Measurements from ENCODE around the gene GPX5. TPM values are rescaled to one million over a fixed set of nuclear protein-coding genes. Genes with fewer than 3 reads are reported as not detected.

The GPX5 gene
- total RNA-seq, 2 donors from 2014 or later, result not detected

DNA sequence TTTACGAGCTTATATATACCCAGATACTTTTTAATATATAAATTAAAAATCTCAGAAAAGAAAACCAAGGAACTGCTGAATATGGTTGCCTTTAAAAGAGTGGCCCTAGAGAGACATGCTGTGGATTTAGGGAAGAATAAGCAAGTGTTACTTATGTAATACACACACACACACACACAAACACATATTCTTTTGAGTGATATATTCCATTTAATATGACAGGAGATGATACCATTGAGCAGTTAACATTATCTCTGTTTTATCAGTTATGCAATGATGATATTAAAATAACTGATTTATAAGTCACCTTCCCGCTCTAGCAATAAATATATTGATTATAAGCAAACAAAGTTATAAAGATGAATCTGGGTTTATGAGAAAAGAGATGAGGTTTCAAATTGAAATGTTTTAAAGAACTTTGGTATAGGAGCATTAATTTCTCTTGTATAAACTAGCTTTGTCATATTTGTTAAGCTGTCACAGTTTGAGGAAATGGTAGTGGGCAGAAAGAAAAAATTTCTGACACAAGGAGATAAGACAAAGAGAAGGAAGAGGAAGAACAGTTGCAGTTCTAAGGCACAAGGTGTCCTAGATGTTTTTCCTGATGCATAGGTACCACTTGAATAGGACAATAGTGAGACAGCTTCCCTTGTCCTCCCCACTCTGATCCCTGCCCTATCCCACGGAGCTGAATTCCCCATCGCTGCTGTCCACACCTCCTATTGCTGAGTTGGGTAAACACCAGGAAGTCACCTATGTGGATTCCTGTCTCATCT, 26.4 kb downstream of the GPX5 start:
- intact Hi-C loops (cut with DNase I), result no loop called here
- no peak for DNase-seq (ENCODE audit: low spot score)

DNA sequence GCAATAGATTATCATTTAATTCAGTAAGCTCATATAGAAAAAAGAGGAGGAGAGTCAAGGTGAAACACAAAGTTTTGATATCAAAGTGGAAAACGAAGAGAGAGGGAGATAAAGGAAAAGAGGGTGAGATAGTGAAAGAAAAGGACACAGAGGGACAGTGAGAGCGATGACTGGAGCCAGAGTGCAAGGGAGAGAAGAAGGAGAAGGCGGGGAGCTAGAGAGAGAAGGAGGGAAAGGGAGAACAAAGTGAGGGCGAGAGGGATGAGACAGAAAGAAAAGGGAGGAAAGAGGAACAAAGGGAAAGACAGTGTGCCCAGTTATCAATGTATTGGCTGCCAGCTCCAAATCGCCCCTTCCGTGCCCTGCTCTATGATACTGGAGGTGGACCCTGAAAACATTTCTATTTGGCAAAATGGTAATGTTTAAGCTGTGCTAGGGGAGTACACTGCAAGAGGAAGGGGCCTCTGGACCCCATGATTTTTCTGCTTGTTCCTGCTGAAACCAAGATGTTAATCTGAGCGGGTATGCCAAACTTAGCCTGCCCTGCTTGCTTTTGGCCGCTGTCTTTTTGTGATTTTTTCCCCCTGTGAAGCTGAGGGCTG, 27.8 kb downstream of the GPX5 start:
- intact Hi-C loops (cut with DNase I), result no loop called here
- DNase-seq (ENCODE audit: low spot score), result no peak

DNA sequence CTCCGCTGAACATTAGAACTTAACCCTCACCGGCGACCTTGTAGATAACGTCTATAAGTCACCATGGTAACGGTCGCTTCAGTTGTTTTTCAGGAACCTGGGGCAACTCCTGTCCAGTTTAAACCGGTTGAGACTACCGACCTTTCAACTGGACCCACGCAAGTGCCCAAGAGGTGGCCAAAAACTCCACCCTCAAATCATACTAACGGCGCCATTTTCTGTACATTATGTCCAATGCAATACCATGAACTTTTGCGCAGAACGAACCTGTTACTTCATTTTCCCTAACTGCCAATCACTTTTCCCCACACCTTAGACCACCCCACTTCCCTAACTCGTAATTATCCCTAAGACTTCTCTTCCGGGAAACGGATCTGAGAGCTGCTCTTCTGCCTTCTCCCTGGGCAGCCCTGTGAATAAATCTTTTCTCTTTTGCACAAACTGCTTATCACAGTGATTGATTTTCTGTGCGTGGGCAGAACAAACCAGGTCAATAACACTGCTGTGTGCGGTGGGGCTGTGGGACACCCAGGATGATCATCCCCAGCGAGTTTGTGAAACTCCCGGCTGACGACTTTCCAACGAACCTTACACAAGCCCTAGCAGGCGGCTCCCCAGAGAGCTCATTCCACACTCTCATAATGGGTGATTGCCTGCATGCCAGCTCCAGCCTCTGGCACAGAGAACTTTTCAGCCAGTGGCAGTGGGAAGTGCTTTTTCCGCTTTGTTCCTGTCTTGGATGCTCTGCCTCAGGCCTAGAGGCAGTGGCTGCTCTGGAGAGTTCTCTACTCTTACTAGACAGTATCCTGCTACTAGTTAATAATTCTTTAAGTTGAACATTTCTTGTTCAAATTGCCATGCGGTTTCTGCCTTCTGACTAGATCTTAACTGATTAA, 28.6 kb downstream of the GPX5 start:
- DNase-seq (ENCODE audit: low spot score), result no peak
- intact Hi-C loops (cut with DNase I), result no loop called here

DNA sequence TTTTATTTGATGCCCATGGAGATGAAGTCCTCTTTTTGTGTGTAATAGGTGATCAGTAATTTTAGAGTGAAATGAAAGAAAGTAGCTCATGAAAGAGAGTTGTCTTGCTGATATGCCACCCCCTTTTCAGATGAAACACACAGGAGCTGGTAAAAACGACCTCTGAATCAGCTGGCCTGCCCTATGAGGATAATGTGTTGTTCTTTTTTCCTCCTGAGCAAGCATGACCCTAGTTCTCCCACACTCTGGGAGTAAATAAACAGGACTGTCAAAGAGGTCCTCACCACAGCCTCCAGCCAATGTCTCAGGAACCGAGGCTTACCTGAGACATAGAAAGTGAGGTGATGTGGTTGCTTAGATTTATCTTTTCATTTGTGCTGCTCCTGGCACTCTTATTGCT, 29.5 kb downstream of the GPX5 start:
- DNase-seq (ENCODE audit: low spot score), result no peak
- intact Hi-C loops (cut with DNase I), result no loop called here

DNA sequence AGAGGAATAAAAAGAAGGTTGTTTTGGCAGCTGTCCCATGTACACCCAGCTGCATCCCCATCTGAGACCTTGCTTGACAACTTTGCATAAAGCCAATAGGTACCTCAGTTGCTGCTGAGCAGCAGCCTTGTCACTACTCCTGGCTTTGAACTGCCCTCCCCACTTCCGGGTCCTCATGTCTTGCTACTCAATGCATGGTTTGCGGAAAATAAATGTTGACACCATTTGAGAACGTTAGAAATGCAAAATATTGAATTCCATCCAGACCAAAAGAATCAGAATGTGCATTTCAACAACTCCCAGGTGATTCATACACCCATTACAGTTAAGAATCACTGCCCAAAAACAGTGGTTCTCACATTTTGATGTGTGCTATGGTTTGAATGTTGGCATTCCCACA, 32.9 kb downstream of the GPX5 start:
- intact Hi-C loops (cut with DNase I), result no loop called here

DNA sequence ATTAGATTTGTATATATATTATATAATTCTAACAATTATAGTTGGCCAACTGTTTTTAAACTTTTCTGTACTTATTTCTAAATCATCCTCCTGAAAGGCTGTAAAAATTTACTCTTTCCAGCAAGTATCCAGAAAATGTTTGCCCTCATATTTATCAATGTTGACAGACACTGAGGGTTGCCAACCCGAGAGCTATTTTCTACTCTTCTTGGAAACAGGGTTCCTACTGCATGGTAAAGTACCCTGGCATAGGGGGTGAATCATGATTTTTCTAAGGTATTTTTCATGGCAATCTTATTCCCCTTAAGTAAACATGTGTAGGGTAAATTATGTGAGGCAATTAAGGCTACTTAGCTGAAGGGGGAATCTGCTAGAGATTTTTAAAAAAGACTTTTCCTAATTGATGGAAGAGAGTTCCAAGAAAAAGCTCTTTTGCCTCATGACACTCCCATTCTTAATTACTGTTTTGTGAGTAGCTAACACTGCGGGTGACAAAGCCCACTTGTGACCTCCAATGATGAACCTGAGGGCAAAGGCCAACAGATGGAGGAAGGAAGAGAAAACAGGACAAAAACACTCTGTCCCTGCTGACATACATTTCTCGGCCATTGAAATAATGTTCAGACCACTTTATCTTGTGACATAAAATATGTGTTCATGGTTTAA, 37.9 kb downstream of the GPX5 start:
- intact Hi-C loops (cut with DNase I), result no loop called here

More for the DNA sequence above, 32.9 kb downstream of the GPX5 start:
- no peak for DNase-seq (ENCODE audit: low spot score)

GRCh38 chr6:28565823-28566526, 40.3 kb downstream of the GPX5 start:
- intact Hi-C loops (cut with DNase I), result no loop called here
- no peak for DNase-seq (ENCODE audit: low spot score)

More for the DNA sequence above, 37.9 kb downstream of the GPX5 start:
- DNase-seq (ENCODE audit: low spot score), result no peak

DNA sequence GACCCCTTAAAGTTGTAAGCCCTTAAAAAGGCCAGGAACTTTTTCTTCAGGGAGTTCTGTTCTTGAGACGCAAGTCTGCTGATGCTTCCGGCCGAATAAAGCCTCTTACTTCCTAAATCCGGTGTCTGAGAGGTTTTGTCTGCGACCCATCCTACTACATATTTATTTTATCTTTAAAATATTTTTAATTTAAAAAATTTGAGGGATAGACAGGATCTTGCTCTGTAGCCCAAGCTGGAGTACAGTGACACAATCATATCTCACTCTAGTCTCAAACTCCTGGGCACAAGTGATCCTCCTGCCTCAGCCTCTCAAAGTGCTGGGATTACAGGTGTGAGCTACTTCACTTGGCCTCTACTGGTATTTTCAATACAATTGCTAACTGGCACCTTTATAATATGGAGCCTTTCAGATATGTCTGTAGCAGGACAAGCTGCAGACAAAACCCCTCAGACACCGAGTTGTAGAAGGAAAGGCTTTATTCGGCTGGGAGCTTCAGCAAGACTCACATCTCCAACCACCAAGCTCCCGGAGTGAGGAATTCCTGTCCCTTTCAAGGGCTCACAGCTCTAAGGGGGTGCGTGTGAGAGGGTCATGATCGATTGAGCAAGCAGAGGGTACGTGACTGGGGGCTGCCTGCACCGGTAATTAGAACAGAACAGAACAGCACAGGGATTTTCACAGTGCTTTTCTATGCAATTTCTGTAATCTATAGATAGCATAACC, 41.0 kb downstream of the GPX5 start:
- intact Hi-C loops (cut with DNase I), result no loop called here
- no peak for DNase-seq (ENCODE audit: low spot score)

- DNase-seq (ENCODE audit: low spot score), result no peak
- intact Hi-C loops (cut with DNase I), result no loop called here
These were observed 41.8 kb downstream of the GPX5 start for GRCh38 chr6:28567506-28567905.

DNA sequence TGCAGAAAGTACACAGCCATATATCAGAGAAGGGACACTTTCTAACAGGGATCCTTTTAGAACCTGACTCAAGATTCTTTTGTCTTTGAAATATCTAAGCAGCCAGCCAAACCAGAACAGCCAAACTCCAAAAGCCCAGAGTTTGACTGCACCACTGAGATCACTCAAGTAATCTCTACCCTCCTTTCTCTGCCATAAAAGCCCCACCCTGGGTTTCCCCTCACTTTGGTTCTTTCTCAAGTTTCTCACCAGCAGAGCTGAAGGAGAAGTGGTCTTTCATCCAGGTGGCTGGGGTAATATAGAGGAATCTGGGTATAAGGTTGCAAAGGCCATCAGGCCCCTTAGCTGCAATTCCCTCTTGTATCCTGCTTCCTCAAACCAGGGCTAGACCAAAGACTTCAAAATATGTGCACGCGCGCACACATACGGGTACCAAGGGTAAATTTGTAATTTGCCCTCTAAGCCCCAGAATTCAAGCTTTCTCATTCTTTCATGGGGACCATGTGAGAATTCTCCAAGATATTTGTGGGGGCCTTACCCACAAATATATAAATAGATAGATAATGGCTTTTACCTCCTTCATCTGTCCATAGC, 42.9 kb downstream of the GPX5 start:
- no peak for DNase-seq (ENCODE audit: low spot score)
- intact Hi-C loops (cut with DNase I), result no loop called here

DNA sequence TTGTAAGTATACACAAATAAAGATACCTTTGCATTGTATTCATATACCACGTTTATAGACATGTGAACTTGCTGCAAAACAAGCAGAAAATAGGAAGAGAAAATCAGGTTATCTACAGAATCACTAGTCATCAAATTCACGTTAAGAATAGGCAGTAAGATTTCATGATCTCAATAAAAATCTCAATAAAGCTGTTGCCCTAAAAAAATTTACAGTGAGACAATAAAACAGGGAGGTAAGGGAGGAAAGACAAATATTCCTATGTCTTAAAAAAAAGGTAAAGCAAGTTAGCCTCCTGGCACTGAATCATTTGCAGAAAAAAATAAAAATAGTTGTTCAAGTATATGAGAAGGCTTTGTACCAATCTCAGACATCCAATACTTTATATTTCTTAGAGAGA, 44.1 kb downstream of the GPX5 start:
- DNase-seq (ENCODE audit: low spot score), result no peak
- intact Hi-C loops (cut with DNase I), result no loop called here

DNA sequence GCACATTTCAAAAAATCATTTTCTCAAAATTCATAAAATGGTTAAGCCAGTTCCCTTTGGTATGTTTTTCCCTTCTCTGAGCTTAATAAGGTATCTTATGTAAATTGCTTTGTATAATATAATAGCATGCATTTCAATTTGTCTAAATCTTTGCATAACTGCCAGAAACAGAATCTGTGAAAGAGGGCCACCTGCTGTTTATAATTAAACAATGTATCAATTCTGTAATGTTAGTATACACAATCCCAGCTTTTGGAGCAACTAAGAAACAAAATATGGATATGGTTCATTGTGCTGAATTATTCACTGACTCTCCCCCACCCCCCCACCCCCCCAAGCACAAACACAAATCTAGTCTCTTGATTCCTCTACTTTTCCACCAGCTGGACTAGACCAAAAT, 54.8 kb downstream of the GPX5 start:
- DNase-seq (ENCODE audit: low spot score), result no peak
- intact Hi-C loops (cut with DNase I), result no loop called here

DNA sequence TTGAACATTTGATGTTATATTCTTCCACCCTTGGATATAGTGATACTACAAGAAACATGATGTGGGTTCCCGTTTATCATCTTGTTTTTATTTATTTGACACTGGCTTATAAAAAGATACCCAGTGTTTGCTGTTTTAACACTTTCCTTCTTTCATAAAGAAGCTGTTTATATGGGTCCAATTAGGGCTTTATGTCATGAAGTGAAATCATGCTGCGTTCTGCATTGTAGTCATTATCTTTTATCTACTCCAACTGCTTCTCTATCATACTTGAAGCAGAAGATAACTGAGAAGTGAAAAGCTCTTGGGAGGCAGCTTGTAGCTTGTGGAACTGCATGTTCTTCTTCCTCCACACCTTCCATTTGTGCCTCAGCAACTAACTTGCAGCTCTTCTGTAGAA, 57.8 kb downstream of the GPX5 start:
- DNase-seq (ENCODE audit: low spot score), result no peak
- intact Hi-C loops (cut with DNase I), result no loop called here

Other genes starting within 250 kb of the GPX5 start
- 1 to 10 TPM; 6.0 to 6.4 TPM for gene PGBD1, start 244.3 kb upstream of the GPX5 start, total RNA-seq
- 10 to 100 TPM; 13.1 to 14.6 TPM for gene ZSCAN31, start 189.7 kb upstream of the GPX5 start, total RNA-seq
- 1 to 10 TPM; 4.0 to 4.5 TPM for gene ZKSCAN3, start 175.9 kb upstream of the GPX5 start, total RNA-seq
- 1 to 10 TPM; 4.2 to 5.0 TPM for gene ZSCAN12, start 126.1 kb upstream of the GPX5 start, total RNA-seq
- gene ZSCAN23, start 82.4 kb upstream of the GPX5 start, total RNA-seq, result 1 to 10 TPM; 2.0 to 2.8 TPM
- gene GPX6, start 10.1 kb upstream of the GPX5 start, total RNA-seq, result not detected

Measured in posterior vena cava (tissue), 2 donors.